Measurements from ENCODE around the gene WDPCP. TPM values are rescaled to one million over a fixed set of nuclear protein-coding genes. Genes with fewer than 3 reads are reported as not detected.

The WDPCP gene
- total and polyA plus RNA-seq, 2 of the 13 experiments (the other 11 are each of a cell fraction or from before 2014, with no cell fraction given), result 2.9 to 5.2 TPM

DNA sequence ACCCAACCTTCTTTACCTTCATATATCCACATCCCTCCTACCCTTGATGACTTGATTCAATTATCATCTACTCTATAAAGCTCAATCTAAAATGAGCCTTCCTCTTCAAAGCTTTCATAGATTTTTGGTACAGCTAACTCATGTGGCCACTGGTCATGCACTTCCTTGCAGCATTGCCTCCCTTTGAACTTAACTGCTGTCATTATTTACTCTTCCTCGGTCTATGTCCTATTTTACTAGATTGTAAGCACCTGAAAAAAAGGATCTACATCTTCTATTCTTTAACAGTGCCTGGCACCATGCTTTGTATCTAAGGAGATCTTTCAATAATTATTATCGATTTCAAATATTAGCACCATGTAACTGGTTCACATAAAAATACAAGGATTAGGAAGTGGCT lies 31.1 kb upstream of the WDPCP start:
- Histone ChIP-seq H2AFZ (ENCODE audit: low read length) (no peak overlapping the region), H3K4me3 (replicated peaks in 1 of 3; ENCODE audit: insufficient read depth in 1 of 3, low read depth in 2 of 3, low read length in 3 of 3) (no peak overlapping the region), H3K27ac (ENCODE audit: extremely low read length, insufficient read depth, low read length) (no peak overlapping the region), H3K27me3 (ENCODE audit: control insufficient read depth in 1 of 2, insufficient read depth in 2 of 2, low read length in 2 of 2) (peaks cover 1 to 8% of the 10 kb centered on the region in 2 experiments; a peak in 2 of 5 replicates), H3K4me2 (ENCODE audit: low read depth, low read length) (no peak overlapping the region), H3K79me2 (ENCODE audit: insufficient read depth, low read length) (no peaks in the 10 kb centered on the region), H3K9ac (ENCODE audit: insufficient read depth, low read depth, low read length) (no peak overlapping the region), H3K9me3 (ENCODE audit: low read length) (no peaks in the 10 kb centered on the region), H3K4me1 (ENCODE audit: insufficient read depth, low read length) (peaks cover 13% of the 10 kb centered on the region), H3K36me3 (replicated peaks in 1 of 2; ENCODE audit: control insufficient read depth in 1 of 2, insufficient read depth in 2 of 2, low read length in 2 of 2) (no peaks in the 10 kb centered on the region), H4K20me1 (ENCODE audit: insufficient read depth, low read length) (no peaks in the 10 kb centered on the region)
- DNase-seq (ENCODE audit: low spot score), result no peak
- CTCF ChIA-PET (ENCODE audit: low intra/inter-chr PET ratio, low total read pairs), result no interaction called here
- FAIRE-seq, result no peak
- in situ Hi-C loops (cut with HindIII; ENCODE audit: extremely low pct_ligation_motif_present, low pct_unique_long_range_greater_than_20kb), result no loop called here
- POLR2A ChIA-PET, result no interaction called here
- BruUV-seq (replicated peaks), result no TSS peak
- intact Hi-C loops (cut with micrococcal nuclease; ENCODE audit: unreplicated experiment), result no loop called here
- 0 out of 3 replicates have a peak, but pooled peaks have one; percentile 16 for ATAC-seq
- WGBS (ENCODE audit: low lambda C conversion rate), result 14% methylated on average over 2 of the region's 2 CpGs
- TF ChIP-seq, protein P1, sequence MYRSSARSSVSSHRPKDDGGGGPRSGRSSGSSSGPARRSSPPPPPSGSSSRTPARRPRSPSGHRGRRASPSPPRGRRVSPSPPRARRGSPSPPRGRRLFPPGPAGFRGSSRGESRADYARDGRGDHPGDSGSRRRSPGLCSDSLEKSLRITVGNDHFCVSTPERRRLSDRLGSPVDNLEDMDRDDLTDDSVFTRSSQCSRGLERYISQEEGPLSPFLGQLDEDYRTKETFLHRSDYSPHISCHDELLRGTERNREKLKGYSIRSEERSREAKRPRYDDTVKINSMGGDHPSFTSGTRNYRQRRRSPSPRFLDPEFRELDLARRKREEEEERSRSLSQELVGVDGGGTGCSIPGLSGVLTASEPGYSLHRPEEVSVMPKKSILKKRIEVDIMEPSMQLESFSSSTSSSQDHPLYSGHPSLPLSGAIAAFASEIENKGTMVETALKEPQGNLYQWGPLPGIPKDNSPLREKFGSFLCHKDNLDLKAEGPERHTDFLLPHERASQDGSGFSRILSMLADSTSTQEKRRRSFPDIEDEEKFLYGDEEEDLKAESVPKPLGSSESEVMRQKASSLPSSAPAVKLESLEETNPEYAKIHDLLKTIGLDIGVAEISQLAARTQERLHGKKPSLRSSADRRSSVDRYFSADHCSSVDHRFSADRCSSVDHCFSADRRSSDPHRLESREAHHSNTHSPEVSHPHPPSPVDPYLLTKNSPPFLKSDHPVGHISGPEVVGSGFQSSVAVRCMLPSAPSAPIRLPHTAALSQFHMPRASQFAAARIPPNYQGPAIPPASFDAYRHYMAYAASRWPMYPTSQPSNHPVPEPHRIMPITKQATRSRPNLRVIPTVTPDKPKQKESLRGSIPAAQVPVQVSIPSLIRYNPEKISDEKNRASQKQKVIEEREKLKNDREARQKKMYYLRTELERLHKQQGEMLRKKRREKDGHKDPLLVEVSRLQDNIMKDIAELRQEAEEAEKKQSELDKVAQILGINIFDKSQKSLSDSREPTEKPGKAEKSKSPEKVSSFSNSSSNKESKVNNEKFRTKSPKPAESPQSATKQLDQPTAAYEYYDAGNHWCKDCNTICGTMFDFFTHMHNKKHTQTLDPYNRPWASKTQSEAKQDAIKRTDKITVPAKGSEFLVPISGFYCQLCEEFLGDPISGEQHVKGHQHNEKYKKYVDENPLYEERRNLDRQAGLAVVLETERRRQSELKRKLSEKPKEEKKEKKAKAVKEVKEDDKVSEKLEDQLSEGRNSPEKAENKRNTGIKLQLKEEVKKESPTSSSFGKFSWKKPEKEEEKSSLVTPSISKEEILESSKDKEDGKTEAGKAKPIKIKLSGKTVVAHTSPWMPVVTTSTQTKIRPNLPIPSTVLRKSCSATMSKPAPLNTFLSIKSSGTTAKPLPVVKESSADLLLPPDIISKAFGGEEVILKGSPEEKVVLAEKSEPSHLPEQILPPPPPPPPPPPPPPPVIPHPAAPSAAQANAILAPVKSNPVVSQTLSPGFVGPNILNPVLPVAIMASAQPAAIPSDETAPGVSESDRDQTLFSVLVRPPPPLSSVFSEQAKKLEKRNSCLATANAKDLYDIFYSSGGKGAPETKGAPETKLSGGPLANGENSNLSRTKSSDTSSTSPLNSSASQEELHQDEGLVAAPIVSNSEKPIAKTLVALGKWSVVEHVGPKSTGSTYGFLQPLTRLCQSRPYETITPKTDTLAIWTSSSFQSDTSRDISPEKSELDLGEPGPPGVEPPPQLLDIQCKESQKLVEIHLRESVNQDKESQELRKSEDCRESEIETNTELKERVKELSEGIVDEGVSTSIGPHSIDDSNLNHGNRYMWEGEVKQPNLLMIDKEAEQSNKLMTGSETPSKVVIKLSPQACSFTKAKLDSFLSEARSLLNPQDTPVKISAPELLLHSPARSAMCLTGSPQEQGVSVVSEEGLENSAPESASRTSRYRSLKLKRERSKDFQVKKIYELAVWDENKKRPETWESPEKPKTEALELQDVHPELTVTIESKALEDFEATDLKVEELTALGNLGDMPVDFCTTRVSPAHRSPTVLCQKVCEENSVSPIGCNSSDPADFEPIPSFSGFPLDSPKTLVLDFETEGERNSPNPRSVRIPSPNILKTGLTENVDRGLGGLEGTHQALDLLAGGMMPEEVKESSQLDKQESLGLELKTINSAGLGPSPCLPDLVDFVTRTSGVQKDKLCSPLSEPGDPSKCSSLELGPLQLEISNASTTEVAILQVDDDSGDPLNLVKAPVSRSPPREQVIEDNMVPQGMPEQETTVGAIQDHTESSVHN (CRISPR knock-in tag; IDR thresholded peaks at IDR 0.05), result no peak
- TF ChIP-seq BCL6 (CRISPR knock-in tag; IDR thresholded peaks at IDR 0.05) (peak; percentile 57), ATF7-NPFF (CRISPR knock-in tag; IDR thresholded peaks at IDR 0.05; ENCODE audit: low read depth) (no peak), ZNF543 (CRISPR knock-in tag; IDR thresholded peaks at IDR 0.05) (no peak), ZZZ3 (CRISPR knock-in tag; IDR thresholded peaks at IDR 0.05; ENCODE audit: borderline replicate concordance) (no peak), TCF7 (IDR thresholded peaks at IDR 0.05; ENCODE audit: low read depth) (peak; percentile 40; the same call in 1 of the 2 replicates), ZNF224 (CRISPR knock-in tag; IDR thresholded peaks at IDR 0.05) (no peak), ZNF7 (CRISPR knock-in tag; IDR thresholded peaks at IDR 0.05) (peak; percentile 66; the same call in 1 of the 2 replicates), ZBED4 (CRISPR knock-in tag; IDR thresholded peaks at IDR 0.05; ENCODE audit: borderline replicate concordance) (no peak), KDM3A (CRISPR knock-in tag; IDR thresholded peaks at IDR 0.05; ENCODE audit: low read depth) (no peak), ARID2 (CRISPR knock-in tag; IDR thresholded peaks at IDR 0.05; ENCODE audit: borderline replicate concordance) (no peak)
- TF ChIP-seq, protein P2, sequence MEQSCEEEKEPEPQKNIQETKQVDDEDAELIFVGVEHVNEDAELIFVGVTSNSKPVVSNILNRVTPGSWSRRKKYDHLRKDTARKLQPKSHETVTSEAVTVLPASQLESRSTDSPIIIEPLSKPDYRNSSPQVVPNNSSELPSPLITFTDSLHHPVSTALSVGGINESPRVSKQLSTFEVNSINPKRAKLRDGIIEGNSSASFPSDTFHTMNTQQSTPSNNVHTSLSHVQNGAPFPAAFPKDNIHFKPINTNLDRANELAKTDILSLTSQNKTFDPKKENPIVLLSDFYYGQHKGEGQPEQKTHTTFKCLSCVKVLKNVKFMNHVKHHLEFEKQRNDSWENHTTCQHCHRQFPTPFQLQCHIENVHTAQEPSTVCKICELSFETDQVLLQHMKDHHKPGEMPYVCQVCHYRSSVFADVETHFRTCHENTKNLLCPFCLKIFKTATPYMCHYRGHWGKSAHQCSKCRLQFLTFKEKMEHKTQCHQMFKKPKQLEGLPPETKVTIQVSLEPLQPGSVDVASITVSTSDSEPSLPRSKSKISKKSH (CRISPR knock-in tag; IDR thresholded peaks at IDR 0.05; ENCODE audit: borderline replicate concordance), result no peak

All from HepG2 (cell line).